ENCODE data around the gene DTL. TPM values are rescaled to one million over a fixed set of nuclear protein-coding genes. Genes with fewer than 3 reads are reported as not detected.

The DTL gene
- total and polyA plus RNA-seq, 7 donors, result 0.36 to 4.4 (median 0.60) TPM; not detected in 2

- DNase-seq, result no peak
- 89 to 93% methylated on average over 5 of the region's 5 CpGs for WGBS, 2 donors
- H3K27me3 ChIP-seq, result no peaks in the 10 kb centered on the region
- H3K9me3 ChIP-seq, result no peaks in the 10 kb centered on the region
- H3K4me1 ChIP-seq, result no peaks in the 10 kb centered on the region
- no peak overlapping the region for H3K4me3 ChIP-seq
- H3K27ac ChIP-seq, result no peak overlapping the region
- intact Hi-C loops (cut with DNase I), result no loop called here
- H3K36me3 ChIP-seq, result no peaks in the 10 kb centered on the region
- TF ChIP-seq POLR2AphosphoS5 (IDR thresholded peaks at IDR 0.05) (no peak), CTCF (IDR thresholded peaks at IDR 0.05) (no peak), POLR2A (IDR thresholded peaks at IDR 0.05) (no peak), EP300 (IDR thresholded peaks at IDR 0.05) (no peak)
Measured at GRCh38 chr1:212119397-212119837, 83.9 kb downstream of the DTL start.

DNA sequence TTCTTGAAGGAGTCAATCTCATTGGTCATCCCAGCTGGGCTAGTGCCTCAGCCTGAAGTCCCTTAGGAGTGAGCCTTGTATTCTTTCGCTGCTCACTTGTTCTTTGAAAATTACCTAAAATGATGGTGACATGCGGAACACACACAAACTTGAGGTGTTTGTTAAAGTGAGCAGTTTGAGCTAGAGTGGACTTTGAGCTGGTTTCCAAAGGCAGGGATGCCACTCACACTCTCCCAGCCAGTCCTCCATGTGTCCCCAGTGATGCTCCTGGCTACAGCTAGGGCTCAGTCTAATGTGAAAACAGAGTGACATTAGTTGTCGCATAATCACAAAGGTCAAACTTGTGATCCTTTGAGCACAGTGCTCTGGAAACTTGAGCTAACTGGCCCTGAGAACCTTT is 84.3 kb downstream of the DTL start:
- no peak for DNase-seq
- no peaks in the 10 kb centered on the region for H3K4me1 ChIP-seq
- H3K27ac ChIP-seq, result no peak overlapping the region
- TF ChIP-seq POLR2A (IDR thresholded peaks at IDR 0.05) (no peak), CTCF (IDR thresholded peaks at IDR 0.05) (no peak), EP300 (IDR thresholded peaks at IDR 0.05) (no peak), POLR2AphosphoS5 (IDR thresholded peaks at IDR 0.05) (no peak)
- 97 to 98% methylated on average over 3 of the region's 3 CpGs for WGBS, 2 donors
- H3K4me3 ChIP-seq, result no peak overlapping the region
- no peaks in the 10 kb centered on the region for H3K36me3 ChIP-seq
- intact Hi-C loops (cut with DNase I), result no loop called here
- H3K9me3 ChIP-seq, result no peaks in the 10 kb centered on the region
- H3K27me3 ChIP-seq, result no peaks in the 10 kb centered on the region

DNA sequence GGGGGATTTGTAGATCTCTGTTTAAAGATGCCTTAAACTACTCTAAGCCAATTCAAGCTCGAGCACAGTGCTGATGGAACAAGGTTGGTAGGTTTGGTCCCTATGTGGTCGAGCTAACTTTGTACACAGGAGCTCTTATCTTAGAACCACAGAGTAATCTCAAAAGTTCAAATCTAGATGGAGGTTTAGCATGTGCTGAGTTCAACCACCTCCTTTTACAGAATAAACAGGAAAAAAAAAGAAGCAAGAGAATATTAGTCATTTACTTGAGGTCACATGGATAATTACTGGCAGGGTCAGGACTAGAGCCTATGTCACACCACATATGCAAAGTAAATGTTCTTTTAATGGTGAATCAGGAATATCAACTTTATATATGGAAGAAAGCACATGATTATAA is 86.2 kb downstream of the DTL start:
- DNase-seq, result no peak
- no peaks in the 10 kb centered on the region for H3K27me3 ChIP-seq
- H3K27ac ChIP-seq, result no peak overlapping the region
- WGBS, 2 donors, result 40 to 52% methylated on average over 2 of the region's 2 CpGs
- TF ChIP-seq POLR2A (IDR thresholded peaks at IDR 0.05) (no peak), POLR2AphosphoS5 (IDR thresholded peaks at IDR 0.05) (no peak)
- H3K4me3 ChIP-seq, result no peak overlapping the region
- no peaks in the 10 kb centered on the region for H3K9me3 ChIP-seq
- H3K36me3 ChIP-seq, result no peaks in the 10 kb centered on the region
- intact Hi-C loops (cut with DNase I), result no loop called here
- H3K4me1 ChIP-seq, result no peaks in the 10 kb centered on the region

- Histone ChIP-seq H3K4me3 (no peak overlapping the region), H3K9me3 (no peaks in the 10 kb centered on the region), H3K27me3 (no peaks in the 10 kb centered on the region), H3K27ac (no peak overlapping the region), H3K36me3 (no peaks in the 10 kb centered on the region), H3K4me1 (no peaks in the 10 kb centered on the region)
- 40 to 67% methylated on average over 11 of the region's 11 CpGs for WGBS, 2 donors
- DNase-seq, result no peak
- TF ChIP-seq POLR2A (IDR thresholded peaks at IDR 0.05) (no peak), CTCF (IDR thresholded peaks at IDR 0.05) (no peak), EP300 (IDR thresholded peaks at IDR 0.05) (no peak), POLR2AphosphoS5 (IDR thresholded peaks at IDR 0.05) (no peak)
- intact Hi-C loops (cut with DNase I), result no loop called here
Measured at GRCh38 chr1:212124690-212125582, 89.4 kb downstream of the DTL start.

- WGBS, 2 donors, result 29 to 83% methylated on average over 9 of the region's 9 CpGs
- no peaks in the 10 kb centered on the region for H3K36me3 ChIP-seq
- H3K4me1 ChIP-seq, result no peaks in the 10 kb centered on the region
- DNase-seq, result no peak
- H3K27ac ChIP-seq, result no peak overlapping the region
- intact Hi-C loops (cut with DNase I), result no loop called here
- no peaks in the 10 kb centered on the region for H3K27me3 ChIP-seq
- H3K4me3 ChIP-seq, result no peak overlapping the region
- no peaks in the 10 kb centered on the region for H3K9me3 ChIP-seq
- TF ChIP-seq EP300 (IDR thresholded peaks at IDR 0.05) (no peak), POLR2A (IDR thresholded peaks at IDR 0.05) (no peak), POLR2AphosphoS5 (IDR thresholded peaks at IDR 0.05) (no peak), CTCF (IDR thresholded peaks at IDR 0.05) (no peak)
Measured at GRCh38 chr1:212125654-212126053, 90.1 kb downstream of the DTL start.

Data from sigmoid colon (tissue), 7 donors.